OCI-LY7 (cell line): ENCODE measurements around the gene KATNA1.

ENCODE experiments used
- CTCF ChIP-seq: fragments of 200-600 bp; sonication (generic); conservative IDR thresholded peaks from 2 replicates; pipeline ENCODE4 v1.5.1; 2014; ENCODE audit warnings: mild to moderate bottlenecking, antibody characterized with exemption, low read length, moderate library complexity, mixed read lengths
- EZH2phosphoT487 ChIP-seq: fragments of 200-600 bp; sonication (generic); IDR thresholded peaks from 2 replicates; pipeline ENCODE4 v1.6.1; 2018; ENCODE audit warnings: low read depth, borderline replicate concordance, mild to moderate bottlenecking, mixed run types, antibody characterized with exemption, low read length, moderate library complexity, mixed read lengths

DNA sequence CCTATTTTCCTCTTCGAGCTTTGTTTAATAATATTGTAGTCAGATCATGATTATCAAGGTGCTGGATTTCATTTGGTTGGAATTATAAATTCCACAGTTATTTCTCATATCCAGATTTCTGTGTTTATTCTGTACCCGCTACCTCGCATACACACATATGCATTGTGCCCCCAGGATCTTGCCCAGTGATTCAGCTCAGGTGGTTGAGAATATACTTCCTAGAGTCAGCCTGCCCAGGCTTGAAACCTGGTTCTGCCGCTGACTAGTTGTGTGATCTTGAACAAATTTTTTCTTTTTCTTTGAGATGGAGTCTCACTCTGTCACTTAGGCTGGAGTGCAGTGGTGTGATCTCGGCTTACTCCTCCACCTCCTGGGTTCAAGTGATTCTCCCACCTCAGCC, 67.6 kb downstream of the KATNA1 start:
- TF ChIP-seq CTCF (no peak), EZH2phosphoT487 (no peak)
